Measurements from ENCODE around the gene RHBDD3. TPM values are rescaled to one million over a fixed set of nuclear protein-coding genes. Genes with fewer than 3 reads are reported as not detected.

RHBDD3 gene
- polyA plus RNA-seq, 3 donors, result 4.0 to 11.1 (median 4.8) TPM

- intact Hi-C loops (cut with micrococcal nuclease), result loop anchor here in 1 of 2 donors (5.0 kb wide), 1 partner anchor 34 kb away; no protein-coding TSS in a partner anchor
- Histone ChIP-seq H3K4me2 (replicated peaks; ENCODE audit: extremely low read depth, low read length, poor library complexity, severe bottlenecking) (peak overlapping the region; percentile 94), H2AFZ (ENCODE audit: insufficient read depth, low read depth, low read length, poor library complexity, severe bottlenecking) (peak overlapping the region; percentile 92), H3K4me3 (replicated peaks in 1 of 3; ENCODE audit: low read depth in 2 of 3, low read length in 3 of 3) (peak overlapping the region in 1 of 3 experiments; percentile 94), H3K27me3 (ENCODE audit: control insufficient read depth in 2 of 2, insufficient read depth in 2 of 2, low read length in 2 of 2) (peaks cover 0 to 32% of the 10 kb centered on the region in 2 donors), H3K9me3 (replicated peaks in 1 of 2; ENCODE audit: control insufficient read depth in 1 of 2, insufficient read depth in 1 of 2, low read length in 2 of 2) (no peaks in the 10 kb centered on the region), H3K9ac (ENCODE audit: insufficient read depth, low read length, poor library complexity, severe bottlenecking) (no peak overlapping the region), H3K79me2 (ENCODE audit: insufficient read depth, low read length) (no peaks in the 10 kb centered on the region), H4K20me1 (ENCODE audit: insufficient read depth, low read length) (peaks cover 11% of the 10 kb centered on the region), H3K27ac (ENCODE audit: low read depth in 1 of 2, low read length in 2 of 2) (no peak overlapping the region), H3K4me1 (ENCODE audit: control insufficient read depth in 1 of 2, insufficient read depth in 2 of 2, low read length in 2 of 2) (peaks cover 43 to 73% of the 10 kb centered on the region in 2 donors), H3K36me3 (replicated peaks in 1 of 2; ENCODE audit: control insufficient read depth in 1 of 2, insufficient read depth in 2 of 2, low read length in 2 of 2) (peaks cover under 1 to 8% of the 10 kb centered on the region in 2 donors)
- Mint-ChIP-seq H3K4me3 (peak overlapping the region; percentile 84 to 88), H3K4me1 (peaks cover 59% of the 10 kb centered on the region), H3K9me3 (peaks cover 0 to 3% (median 0%) of the 10 kb centered on the region in 7 donors), H3K27ac (peak overlapping the region in 5 of 7 donors; percentile 63 to 87 (median 81)), H3K36me3 (peaks cover 7 to 13% of the 10 kb centered on the region in 2 donors), H3K27me3 (ENCODE audit: low read depth in 3 of 3) (peaks cover 22 to 39% (median 30%) of the 10 kb centered on the region in 3 donors)
- DNase-seq, result no peak
- TF ChIP-seq CTCF (IDR thresholded peaks at IDR 0.05), result no peak
- WGBS (ENCODE audit: insufficient coverage), result 29% methylated on average over 5 of the region's 7 CpGs
These were observed 38.0 kb upstream of the RHBDD3 start for GRCh38 chr22:29305836-29306174.

- H3K27me3 Mint-ChIP-seq (ENCODE audit: low read depth in 3 of 3), result peaks cover 22 to 30% (median 23%) of the 10 kb centered on the region in 3 donors
- Histone ChIP-seq H3K27me3 (ENCODE audit: control insufficient read depth in 2 of 2, insufficient read depth in 2 of 2, low read length in 2 of 2) (peaks cover 0 to 23% of the 10 kb centered on the region in 2 donors), H3K9me3 (replicated peaks in 1 of 2; ENCODE audit: control insufficient read depth in 1 of 2, insufficient read depth in 1 of 2, low read length in 2 of 2) (no peaks in the 10 kb centered on the region), H3K79me2 (ENCODE audit: insufficient read depth, low read length) (no peaks in the 10 kb centered on the region), H4K20me1 (ENCODE audit: insufficient read depth, low read length) (peaks cover 41% of the 10 kb centered on the region), H3K27ac (ENCODE audit: low read depth in 1 of 2, low read length in 2 of 2) (peak overlapping the region; percentile 22 to 29), H3K4me1 (ENCODE audit: control insufficient read depth in 1 of 2, insufficient read depth in 2 of 2, low read length in 2 of 2) (peaks cover 33 to 45% of the 10 kb centered on the region in 2 donors), H3K4me2 (replicated peaks; ENCODE audit: extremely low read depth, low read length, poor library complexity, severe bottlenecking) (no peak overlapping the region), H3K9ac (ENCODE audit: insufficient read depth, low read length, poor library complexity, severe bottlenecking) (no peak overlapping the region), H2AFZ (ENCODE audit: insufficient read depth, low read depth, low read length, poor library complexity, severe bottlenecking) (no peak overlapping the region), H3K36me3 (replicated peaks in 1 of 2; ENCODE audit: control insufficient read depth in 1 of 2, insufficient read depth in 2 of 2, low read length in 2 of 2) (peaks cover 26 to 37% of the 10 kb centered on the region in 2 donors), H3K4me3 (replicated peaks in 1 of 3; ENCODE audit: low read depth in 2 of 3, low read length in 3 of 3) (no peak overlapping the region)
- no peak for TF ChIP-seq CTCF (IDR thresholded peaks at IDR 0.05)
- H3K27ac Mint-ChIP-seq, result peak overlapping the region in 6 of 7 donors; percentile 72 to 84 (median 78)
- no peak for DNase-seq
- 63% methylated on average over 10 of the region's 13 CpGs for WGBS (ENCODE audit: insufficient coverage)
- H3K36me3 Mint-ChIP-seq, result peaks cover 35 to 38% of the 10 kb centered on the region in 2 donors
- no peak overlapping the region for H3K4me3 Mint-ChIP-seq
- peaks cover 41% of the 10 kb centered on the region for H3K4me1 Mint-ChIP-seq
- H3K9me3 Mint-ChIP-seq, result peaks cover 0 to 8% (median 1%) of the 10 kb centered on the region in 7 donors
- intact Hi-C loops (cut with micrococcal nuclease), result loop anchor here in 1 of 2 donors (5.0 kb wide), 1 partner anchor 36 kb away; the partner anchor contains the start of genes EWSR1 and RHBDD3
These were observed 35.1 kb upstream of the RHBDD3 start for GRCh38 chr22:29302681-29303465.

Data from CD14-positive monocyte (primary cell).